HG03097 (cell line): ENCODE data around the gene UCHL5.
"Not testable (repeated sequence)": the region's sequence is repeated elsewhere in the genome, so short reads cannot be mapped to it uniquely, and the experiment has no call there.

Experiments
- ATAC-seq: cut with Tn5 transposase; IDR thresholded peaks from one replicate; pipeline ENCODE4 v1.9.1; 2021; ENCODE audit not compliant: unreplicated experiment, low FRiP score

The UCHL5 gene

GRCh38 chr1:193013707-193014106 lies 45.5 kb downstream of the UCHL5 start:
- ATAC-seq = no peak

- no peak for ATAC-seq
Observed at GRCh38 chr1:193013005-193013404, 46.2 kb downstream of the UCHL5 start.

GRCh38 chr1:193011406-193011805 lies 47.8 kb downstream of the UCHL5 start:
- ATAC-seq = no peak

- ATAC-seq = no peak
Observed at GRCh38 chr1:193009501-193009900, 49.7 kb downstream of the UCHL5 start.

GRCh38 chr1:193005785-193006184 lies 53.4 kb downstream of the UCHL5 start:
- no peak for ATAC-seq

- ATAC-seq = no peak
Observed at GRCh38 chr1:192998536-192998935, 60.6 kb downstream of the UCHL5 start.

GRCh38 chr1:192994141-192994540 lies 65.0 kb downstream of the UCHL5 start:
- no peak for ATAC-seq

- no peak for ATAC-seq
Observed at GRCh38 chr1:192993426-192994085, 65.6 kb downstream of the UCHL5 start.

GRCh38 chr1:192986748-192987334 lies 72.3 kb downstream of the UCHL5 start:
- not testable (repeated sequence) for ATAC-seq

- ATAC-seq = no peak
Observed at GRCh38 chr1:192986110-192986747, 72.9 kb downstream of the UCHL5 start.

- ATAC-seq = no peak
Observed at GRCh38 chr1:192984080-192984479, 75.1 kb downstream of the UCHL5 start.

GRCh38 chr1:192983349-192983980 lies 75.7 kb downstream of the UCHL5 start:
- no peak for ATAC-seq

GRCh38 chr1:192980856-192981255 lies 78.3 kb downstream of the UCHL5 start:
- ATAC-seq = no peak

GRCh38 chr1:192980334-192980733 lies 78.8 kb downstream of the UCHL5 start:
- ATAC-seq = not testable (repeated sequence)

- ATAC-seq = no peak
Observed at GRCh38 chr1:192979542-192979941, 79.6 kb downstream of the UCHL5 start.

GRCh38 chr1:192978195-192978710 lies 80.9 kb downstream of the UCHL5 start:
- no peak for ATAC-seq

GRCh38 chr1:192977089-192977706 lies 82.0 kb downstream of the UCHL5 start:
- no peak for ATAC-seq

- no peak for ATAC-seq
Observed at GRCh38 chr1:192976576-192976975, 82.6 kb downstream of the UCHL5 start.

GRCh38 chr1:192974701-192975100 lies 84.5 kb downstream of the UCHL5 start:
- ATAC-seq = no peak

- no peak for ATAC-seq
Observed at GRCh38 chr1:192973988-192974387, 85.2 kb downstream of the UCHL5 start.

- no peak for ATAC-seq
Observed at GRCh38 chr1:192973202-192973601, 86.0 kb downstream of the UCHL5 start.
